Esophagus (tissue), 2 donors: ENCODE measurements around the gene MAPK8IP1. TPM values are rescaled to one million over a fixed set of nuclear protein-coding genes. Genes with fewer than 3 reads are reported as not detected.
"Not testable (repeated sequence)": the region's sequence is repeated elsewhere in the genome, so short reads cannot be mapped to it uniquely, and the experiment has no call there.

Experiments
- H3K27ac ChIP-seq, 2 donors: one replicate each; pipeline ENCODE4 v1.5.1; 2013; ENCODE audit warnings: low read depth in 2 of 2, mild to moderate bottlenecking in 2 of 2, inconsistent platforms in 1 of 2, low read length in 1 of 2, moderate library complexity in 1 of 2
- H3K27me3 ChIP-seq, 2 donors: one replicate each; pipeline ENCODE4 v1.6.1; 2013; ENCODE audit warnings: low read length in 2 of 2, control low read depth in 1 of 2, mild to moderate bottlenecking in 1 of 2; ENCODE audit not compliant: insufficient read depth in 2 of 2, control insufficient read depth in 1 of 2
- H3K36me3 ChIP-seq, 2 donors: one replicate each; pipeline ENCODE4 v1.6.1; 2013; ENCODE audit warnings: low read length in 1 of 2; ENCODE audit not compliant: control insufficient read depth in 2 of 2, insufficient read depth in 2 of 2
- H3K4me1 ChIP-seq, 2 donors: one replicate each; pipeline ENCODE4 v1.6.1; 2013; ENCODE audit warnings: low read length in 1 of 2; ENCODE audit not compliant: control insufficient read depth in 2 of 2, insufficient read depth in 2 of 2
- H3K4me3 ChIP-seq, 2 donors: one replicate each; pipeline ENCODE4 v1.5.1; 2013; ENCODE audit warnings: low read length in 2 of 2, mild to moderate bottlenecking in 2 of 2, low read depth in 1 of 2, moderate library complexity in 1 of 2
- H3K9me3 ChIP-seq, 2 donors: one replicate each; pipeline ENCODE4 v1.6.1; 2013; ENCODE audit warnings: mild to moderate bottlenecking in 2 of 2, low read depth in 1 of 2, low read length in 1 of 2, moderate library complexity in 1 of 2; ENCODE audit not compliant: control insufficient read depth in 2 of 2, insufficient read depth in 1 of 2
- WGBS, 2 donors: extraction: QIAGEN DNeasy Blood & Tissue Kit; methylation state at CpG; one replicate each; pipeline ENCODE4 v1.1.7; 2013; 5-methylcytosine and 5-hydroxymethylcytosine counted together
- polyA plus RNA-seq, 2 donors: library from polyadenylated mRNA; stranded (reverse); fragments of 200-250 nt; gene quantifications; one replicate each; pipeline ENCODE4 v1.2.3, GENCODE V29; 2013
- donor health status: healthy with polysubstance abuse.
- donor health status: Bipolar disorder and iron deficiency.

MAPK8IP1 gene
- polyA plus RNA-seq, result 1 to 10 TPM in 1 of 2 donors, under 1 TPM in 1; 0.77 to 1.3 TPM

DNA sequence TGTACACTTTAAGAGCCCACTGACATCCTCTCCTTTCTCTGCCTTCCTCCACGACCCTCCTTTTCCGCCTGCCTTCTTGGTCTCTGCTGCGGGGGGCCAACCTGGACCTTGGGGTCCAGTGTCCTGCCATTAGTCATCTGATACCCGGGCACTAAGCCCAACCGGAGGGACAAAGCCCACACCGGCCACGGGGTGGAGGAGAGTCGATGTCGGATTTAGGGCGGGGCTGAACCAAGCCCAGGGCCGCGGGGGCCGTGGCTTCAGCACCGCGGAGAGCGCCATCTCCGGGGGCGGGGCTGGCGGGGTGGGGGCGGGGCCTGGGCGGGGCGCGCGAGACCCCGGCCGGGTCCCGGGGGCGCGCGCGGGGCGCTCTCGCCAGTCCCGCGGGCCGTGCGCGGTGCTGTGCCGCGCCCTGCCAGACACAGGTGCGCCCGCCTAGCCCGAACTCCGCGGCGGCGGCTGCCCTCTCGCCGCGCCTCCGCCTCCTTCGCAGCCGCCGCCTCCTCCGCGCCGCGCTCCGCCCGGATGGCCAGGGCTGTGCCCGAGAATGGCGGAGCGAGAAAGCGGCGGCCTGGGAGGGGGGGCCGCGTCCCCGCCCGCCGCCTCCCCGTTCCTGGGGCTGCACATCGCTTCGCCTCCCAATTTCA, at the start of gene MAPK8IP1:
Gene MAPK8IP1 (plus strand): TSS at position 378 of the 647 bp plus-strand sequence. CDS start 170 bp downstream, at position 548.
- WGBS, 2 donors, result 2% methylated on average over 50 to 73 of the region's 73 CpGs
- Histone ChIP-seq H3K36me3 (peaks cover 12 to 22% of the 10 kb centered on the region in 2 donors), H3K27me3 (no peaks in the 10 kb centered on the region), H3K9me3 (no peaks in the 10 kb centered on the region), H3K27ac (no peak within 1 kb of the TSS), H3K4me3 (peak within 1 kb of the TSS; percentile 45 to 57), H3K4me1 (peaks cover 6 to 8% of the 10 kb centered on the region in 2 donors)

DNA sequence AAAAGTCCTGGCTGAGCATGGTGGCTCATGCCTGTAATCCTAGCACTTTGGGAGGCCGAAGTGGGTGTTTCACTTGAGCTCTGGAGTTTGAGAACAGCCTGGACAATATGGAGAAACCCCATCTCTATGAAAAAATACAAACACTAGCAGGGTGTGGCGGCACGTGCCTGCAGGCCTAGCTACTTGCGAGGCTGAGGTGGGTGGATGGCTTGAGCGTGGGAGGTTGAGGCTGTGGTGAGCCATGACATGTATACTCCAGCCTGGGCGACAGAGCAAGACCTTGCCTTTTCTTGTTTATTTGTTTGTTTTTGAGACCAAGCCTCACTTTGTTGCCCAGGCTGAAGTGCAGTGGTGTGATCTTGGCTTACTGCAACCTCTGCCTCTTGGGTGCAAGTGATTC, 46.2 kb upstream of the MAPK8IP1 start:
- Histone ChIP-seq H3K4me1 (no peaks in the 10 kb centered on the region), H3K9me3 (no peaks in the 10 kb centered on the region), H3K27ac (no peak overlapping the region), H3K4me3 (no peak overlapping the region), H3K27me3 (no peaks in the 10 kb centered on the region), H3K36me3 (no peaks in the 10 kb centered on the region)
- 78 to 82% methylated on average over 6 of the region's 6 CpGs for WGBS, 2 donors

DNA sequence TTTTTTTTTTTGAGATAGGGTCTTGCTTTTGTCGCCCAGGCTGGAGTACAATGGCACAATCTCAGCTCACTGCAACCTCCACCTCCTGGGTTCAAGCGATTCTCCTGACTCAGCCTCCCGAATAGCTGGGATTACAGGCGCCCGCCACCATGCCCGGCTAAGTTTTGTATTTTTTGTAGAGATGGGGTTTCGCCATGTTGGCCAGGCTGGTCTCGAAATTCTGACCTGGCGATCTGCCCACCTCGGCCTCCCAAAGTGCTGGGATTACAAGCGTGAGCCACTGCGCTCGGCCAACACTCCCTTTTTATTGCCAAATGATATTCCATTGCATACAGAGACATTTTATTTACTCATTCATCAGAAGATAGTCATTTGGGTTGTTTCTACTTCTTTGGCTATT, 45.2 kb upstream of the MAPK8IP1 start:
- not testable (repeated sequence) for H3K27ac ChIP-seq, H3K36me3 ChIP-seq, H3K9me3 ChIP-seq, H3K4me3 ChIP-seq, H3K27me3 ChIP-seq, H3K4me1 ChIP-seq
- 87% methylated on average over 13 of the region's 13 CpGs for WGBS, 2 donors

DNA sequence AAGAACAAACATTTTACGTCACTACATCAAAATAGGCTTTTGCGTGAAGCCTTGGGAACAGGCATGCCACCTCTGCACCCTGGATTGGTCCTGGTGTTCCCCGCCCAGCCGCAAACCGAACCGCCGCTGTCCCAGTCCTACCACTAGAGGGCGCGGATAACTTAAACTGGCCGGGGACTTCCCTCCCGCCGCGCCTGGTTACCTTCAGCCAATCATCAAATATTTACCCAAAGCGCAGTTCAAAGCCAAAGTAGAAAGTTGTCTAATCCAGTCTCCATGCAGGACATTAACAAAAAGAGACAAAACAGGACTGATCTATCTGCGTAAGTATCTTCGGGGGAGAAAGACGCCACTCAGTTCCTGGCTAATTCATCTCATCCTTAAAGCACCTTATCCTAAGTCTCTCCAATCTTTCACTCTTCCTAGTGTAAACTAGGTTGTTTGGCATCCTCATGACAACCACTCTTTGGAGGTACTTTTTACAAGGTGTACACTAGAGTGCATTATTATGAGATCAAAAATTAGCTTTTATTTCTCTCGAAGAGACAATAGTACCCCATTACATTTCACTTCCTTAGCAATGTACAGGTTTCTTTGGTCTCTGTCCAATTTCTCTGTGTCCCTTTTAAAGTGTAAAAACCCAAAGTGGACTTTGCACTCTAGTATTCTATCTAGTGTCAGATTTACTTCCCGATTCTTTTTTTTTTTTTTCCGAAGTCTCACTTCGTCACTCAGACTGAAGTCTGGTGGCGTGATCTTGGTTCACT, 42.1 kb upstream of the MAPK8IP1 start:
- 11% methylated on average over 22 of the region's 22 CpGs for WGBS, 2 donors
- Histone ChIP-seq H3K27me3 (no peaks in the 10 kb centered on the region), H3K9me3 (no peaks in the 10 kb centered on the region), H3K4me1 (no peaks in the 10 kb centered on the region), H3K36me3 (no peaks in the 10 kb centered on the region), H3K4me3 (no peak overlapping the region), H3K27ac (peak overlapping the region; percentile 7 to 42)

DNA sequence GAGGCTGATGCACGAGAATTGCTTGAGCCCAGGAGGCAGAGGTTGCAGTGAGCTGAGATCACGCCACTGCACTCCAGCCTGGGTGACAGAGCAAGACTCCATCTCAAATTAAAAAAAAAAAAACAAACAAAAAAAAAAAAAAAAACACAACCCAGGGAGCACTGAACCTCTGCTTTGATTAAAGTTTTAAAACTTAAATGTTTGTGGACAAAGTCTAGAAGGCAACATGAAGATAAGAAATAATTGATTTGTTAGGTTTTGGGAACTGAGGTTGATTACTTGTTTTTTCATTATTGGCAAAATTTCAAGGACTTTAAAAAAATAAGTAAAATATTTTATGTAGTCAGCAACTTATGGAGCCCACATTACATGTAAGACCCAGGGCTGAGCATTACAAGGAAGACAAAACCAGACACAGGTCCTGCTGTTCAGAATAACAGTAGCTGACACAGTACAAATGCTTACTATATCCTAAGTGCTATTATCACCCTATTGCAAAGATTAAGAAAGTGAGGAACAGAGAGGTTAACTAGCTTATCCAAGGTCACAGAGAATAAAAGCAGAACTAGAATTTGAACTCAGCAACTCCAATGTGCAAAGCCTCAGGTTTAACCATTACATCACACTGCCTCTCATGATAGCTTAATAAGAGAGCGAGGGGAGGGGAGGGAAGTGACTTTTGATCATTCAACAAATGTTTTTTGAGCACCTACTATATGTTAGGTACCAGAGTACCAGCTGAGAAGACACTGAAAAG, 40.5 kb upstream of the MAPK8IP1 start:
- Histone ChIP-seq H3K4me3 (no peak overlapping the region), H3K36me3 (no peaks in the 10 kb centered on the region), H3K27me3 (no peaks in the 10 kb centered on the region), H3K9me3 (no peaks in the 10 kb centered on the region), H3K4me1 (peaks cover 0 to 2% of the 10 kb centered on the region in 2 donors), H3K27ac (no peak overlapping the region)
- 79 to 84% methylated on average over 3 of the region's 3 CpGs for WGBS, 2 donors

DNA sequence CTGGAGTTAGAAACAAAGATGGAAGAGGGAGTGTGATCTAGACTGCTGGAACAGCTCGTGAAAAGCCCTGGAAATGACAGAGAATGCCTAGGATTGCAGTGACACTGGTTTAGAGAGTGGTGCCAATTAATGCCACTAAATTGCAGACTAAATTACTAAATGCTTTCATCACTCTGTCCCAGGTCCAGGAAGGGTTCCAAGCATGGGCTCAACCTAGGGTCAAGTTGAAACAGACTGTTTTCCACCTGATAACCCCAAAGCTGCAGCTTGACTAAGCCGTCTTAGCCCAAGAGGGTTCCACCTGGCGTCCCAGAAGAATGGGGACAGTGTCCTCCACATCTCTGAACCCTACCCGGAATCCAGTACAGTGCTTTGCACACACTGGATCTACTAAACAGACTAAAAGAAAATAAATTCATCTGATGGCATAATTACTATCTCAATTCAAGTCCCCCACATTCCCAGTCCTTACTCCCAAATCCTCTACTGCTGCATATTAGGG, 39.2 kb upstream of the MAPK8IP1 start:
- peaks cover 0 to 2% of the 10 kb centered on the region in 2 donors for H3K4me1 ChIP-seq
- WGBS, 2 donors, result 83 to 86% methylated on average over 4 of the region's 4 CpGs
- H3K27me3 ChIP-seq, result no peaks in the 10 kb centered on the region
- no peaks in the 10 kb centered on the region for H3K36me3 ChIP-seq
- H3K27ac ChIP-seq, result peak overlapping the region; percentile 79 to 88
- no peak overlapping the region for H3K4me3 ChIP-seq
- H3K9me3 ChIP-seq, result no peaks in the 10 kb centered on the region

DNA sequence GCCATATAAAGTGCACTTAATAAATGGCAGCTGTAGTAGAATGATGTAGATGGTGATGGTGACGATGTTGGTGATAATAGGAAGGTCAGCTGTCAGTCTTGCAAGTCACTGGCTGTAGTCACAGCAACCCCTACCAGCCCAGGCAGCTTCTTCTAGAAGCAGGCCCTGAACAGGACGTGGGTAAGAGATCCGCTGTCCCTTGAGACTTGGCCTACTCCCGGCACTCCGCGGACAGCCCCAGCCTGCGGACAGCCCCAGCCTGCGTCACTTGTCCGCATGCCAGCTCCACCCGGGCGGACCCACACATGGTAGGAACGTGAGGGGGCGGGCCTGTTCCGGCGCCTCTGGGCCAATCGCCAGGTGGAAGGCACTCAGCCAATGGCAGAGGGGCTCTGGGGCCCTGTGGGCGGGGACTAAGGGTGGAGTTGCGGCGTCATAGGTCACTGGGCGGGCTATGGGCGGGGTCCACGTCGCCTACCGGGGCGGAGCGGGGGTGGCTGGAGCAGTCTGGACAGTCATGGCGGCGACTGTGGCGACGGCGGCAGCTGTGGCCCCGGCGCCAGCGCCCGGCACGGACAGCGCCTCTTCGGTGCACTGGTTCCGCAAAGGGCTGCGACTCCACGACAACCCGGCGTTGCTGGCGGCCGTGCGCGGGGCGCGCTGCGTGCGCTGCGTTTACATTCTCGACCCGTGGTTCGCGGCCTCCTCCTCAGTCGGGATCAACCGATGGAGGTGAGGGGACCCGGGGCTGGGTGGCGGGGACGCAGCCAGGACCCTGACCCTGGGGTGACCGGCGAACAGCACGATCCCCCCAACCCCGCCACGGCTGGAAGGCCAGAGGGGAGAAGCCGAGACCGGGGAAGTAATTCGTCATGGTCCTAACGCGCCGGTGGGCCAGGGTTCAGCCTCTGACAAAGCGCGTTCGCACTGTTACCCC, 38.2 kb upstream of the MAPK8IP1 start, which contains the start of gene CRY2:
Gene CRY2 (plus strand): TSS at position 502 of the 937 bp plus-strand sequence. CDS start 16 bp downstream, at position 518.
- 0% methylated on average over 75 of the region's 75 CpGs for WGBS, 2 donors
- Histone ChIP-seq H3K4me3 (peak within 1 kb of the TSS; percentile 75 to 93), H3K36me3 (no peaks in the 10 kb centered on the region), H3K4me1 (peaks cover 0 to 2% of the 10 kb centered on the region in 2 donors), H3K27me3 (no peaks in the 10 kb centered on the region), H3K27ac (peak within 1 kb of the TSS; percentile 89 to 97), H3K9me3 (no peaks in the 10 kb centered on the region)

DNA sequence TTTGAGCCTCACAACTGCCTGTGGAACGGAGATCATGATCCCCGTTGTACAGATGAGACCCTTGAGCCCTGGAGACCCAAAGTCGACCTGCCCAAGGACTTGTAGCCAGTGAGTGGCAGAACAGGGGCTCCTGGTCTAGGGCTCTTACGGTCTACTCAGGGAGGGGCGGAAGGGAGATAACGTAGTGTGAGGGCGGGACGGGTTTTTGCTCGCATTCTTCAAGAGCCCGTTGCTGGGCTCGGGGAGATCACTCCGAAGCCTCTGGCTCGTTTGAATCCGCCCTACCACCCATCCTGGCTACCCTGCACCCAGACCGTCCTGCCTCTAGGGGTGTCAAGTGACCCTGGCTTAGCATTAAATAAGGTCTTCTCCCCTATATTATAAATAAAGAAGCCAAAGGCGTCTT, 37.5 kb upstream of the MAPK8IP1 start:
- Histone ChIP-seq H3K27me3 (no peaks in the 10 kb centered on the region), H3K27ac (peak overlapping the region; percentile 89 to 97), H3K36me3 (no peaks in the 10 kb centered on the region), H3K4me1 (peaks cover 2 to 3% of the 10 kb centered on the region in 2 donors), H3K4me3 (peak overlapping the region; percentile 75 to 93), H3K9me3 (no peaks in the 10 kb centered on the region)
- 1% methylated on average over 16 of the region's 16 CpGs for WGBS, 2 donors
